Fibroblast of pulmonary artery (primary cell): ENCODE results near the gene CNTFR.

ENCODE experiments used
- DNase-seq: peaks from one replicate; pipeline ENCODE4 v3.0.0-alpha.2; 2010; ENCODE audit warnings: low read depth
- H3K4me3 ChIP-seq: replicated peaks from 2 replicates; pipeline ENCODE4 v1.5.1; 2011; ENCODE audit warnings: low read depth, mild to moderate bottlenecking, control low read depth, low read length, moderate library complexity
- TF ChIP-seq, protein P1 (sequence below): IDR thresholded peaks from 2 replicates; pipeline ENCODE4 v1.5.1; 2011; ENCODE audit warnings: mild to moderate bottlenecking, control low read depth, low read length, inconsistent platforms; ENCODE audit errors: missing control alignments

Gene CNTFR

DNA sequence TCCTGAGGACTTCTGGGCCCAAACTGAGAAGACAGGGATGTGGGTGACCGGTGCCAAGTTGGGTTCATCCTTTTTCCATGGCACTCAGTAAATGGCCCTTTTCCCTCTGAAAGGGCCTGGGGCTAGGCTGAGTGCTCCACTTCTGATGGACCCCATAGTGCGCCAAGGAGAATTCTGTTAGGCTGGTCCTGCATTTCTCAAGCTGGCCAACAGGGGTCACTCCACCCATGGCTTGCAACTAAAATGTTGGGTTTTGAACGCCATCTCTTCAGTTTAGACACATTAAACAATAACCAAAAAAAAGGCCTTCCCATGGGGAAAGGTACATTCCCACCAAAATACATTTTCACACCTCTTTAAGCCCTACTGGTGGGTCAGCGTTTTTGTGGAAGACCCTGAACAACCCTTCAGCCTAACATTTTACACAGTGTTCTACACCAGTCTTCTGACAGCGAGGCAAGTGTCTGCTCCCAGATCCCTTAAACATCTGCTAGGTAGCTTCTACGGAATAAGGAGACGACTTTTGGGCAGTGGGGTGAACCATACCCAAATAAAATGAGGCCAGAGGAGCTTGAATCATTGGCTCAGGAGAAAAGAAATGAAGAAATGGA, 27.3 kb downstream of the CNTFR start:
- H3K4me3 ChIP-seq: no peak overlapping the region
- TF ChIP-seq, protein P1, sequence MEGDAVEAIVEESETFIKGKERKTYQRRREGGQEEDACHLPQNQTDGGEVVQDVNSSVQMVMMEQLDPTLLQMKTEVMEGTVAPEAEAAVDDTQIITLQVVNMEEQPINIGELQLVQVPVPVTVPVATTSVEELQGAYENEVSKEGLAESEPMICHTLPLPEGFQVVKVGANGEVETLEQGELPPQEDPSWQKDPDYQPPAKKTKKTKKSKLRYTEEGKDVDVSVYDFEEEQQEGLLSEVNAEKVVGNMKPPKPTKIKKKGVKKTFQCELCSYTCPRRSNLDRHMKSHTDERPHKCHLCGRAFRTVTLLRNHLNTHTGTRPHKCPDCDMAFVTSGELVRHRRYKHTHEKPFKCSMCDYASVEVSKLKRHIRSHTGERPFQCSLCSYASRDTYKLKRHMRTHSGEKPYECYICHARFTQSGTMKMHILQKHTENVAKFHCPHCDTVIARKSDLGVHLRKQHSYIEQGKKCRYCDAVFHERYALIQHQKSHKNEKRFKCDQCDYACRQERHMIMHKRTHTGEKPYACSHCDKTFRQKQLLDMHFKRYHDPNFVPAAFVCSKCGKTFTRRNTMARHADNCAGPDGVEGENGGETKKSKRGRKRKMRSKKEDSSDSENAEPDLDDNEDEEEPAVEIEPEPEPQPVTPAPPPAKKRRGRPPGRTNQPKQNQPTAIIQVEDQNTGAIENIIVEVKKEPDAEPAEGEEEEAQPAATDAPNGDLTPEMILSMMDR: peak; percentile 55
- no peak for DNase-seq

DNA sequence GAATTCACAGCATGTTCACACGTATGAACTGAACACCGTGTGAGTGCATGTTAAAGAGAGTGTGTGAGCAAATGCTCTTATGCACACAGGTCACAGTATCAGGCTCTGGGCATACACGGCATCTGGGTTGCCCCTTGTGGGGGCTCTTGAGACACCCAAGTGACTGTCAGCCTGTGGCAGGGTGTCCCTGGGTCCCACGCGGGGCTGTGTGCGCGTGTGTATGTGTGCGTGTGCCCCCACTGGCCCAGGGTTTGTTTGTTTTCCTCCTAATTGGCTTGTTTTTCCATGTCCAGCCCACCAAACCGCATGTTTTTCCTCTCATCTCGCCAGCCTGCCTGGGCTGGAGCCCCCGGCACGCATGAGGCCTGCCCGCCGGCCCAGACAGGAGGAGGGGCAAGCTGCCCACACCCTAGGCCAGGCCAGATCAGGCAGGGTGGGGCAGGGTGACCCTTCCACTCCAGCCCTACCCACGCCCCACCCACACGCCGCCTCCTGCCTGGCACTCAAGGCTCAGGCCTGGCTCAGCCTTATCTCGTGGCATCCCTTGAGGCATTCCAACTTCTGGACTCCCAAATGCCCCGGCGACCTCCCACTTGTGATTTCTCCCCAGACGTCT, 28.8 kb downstream of the CNTFR start:
- no peak for DNase-seq
- TF ChIP-seq, protein P1: no peak
- H3K4me3 ChIP-seq: no peak overlapping the region

DNA sequence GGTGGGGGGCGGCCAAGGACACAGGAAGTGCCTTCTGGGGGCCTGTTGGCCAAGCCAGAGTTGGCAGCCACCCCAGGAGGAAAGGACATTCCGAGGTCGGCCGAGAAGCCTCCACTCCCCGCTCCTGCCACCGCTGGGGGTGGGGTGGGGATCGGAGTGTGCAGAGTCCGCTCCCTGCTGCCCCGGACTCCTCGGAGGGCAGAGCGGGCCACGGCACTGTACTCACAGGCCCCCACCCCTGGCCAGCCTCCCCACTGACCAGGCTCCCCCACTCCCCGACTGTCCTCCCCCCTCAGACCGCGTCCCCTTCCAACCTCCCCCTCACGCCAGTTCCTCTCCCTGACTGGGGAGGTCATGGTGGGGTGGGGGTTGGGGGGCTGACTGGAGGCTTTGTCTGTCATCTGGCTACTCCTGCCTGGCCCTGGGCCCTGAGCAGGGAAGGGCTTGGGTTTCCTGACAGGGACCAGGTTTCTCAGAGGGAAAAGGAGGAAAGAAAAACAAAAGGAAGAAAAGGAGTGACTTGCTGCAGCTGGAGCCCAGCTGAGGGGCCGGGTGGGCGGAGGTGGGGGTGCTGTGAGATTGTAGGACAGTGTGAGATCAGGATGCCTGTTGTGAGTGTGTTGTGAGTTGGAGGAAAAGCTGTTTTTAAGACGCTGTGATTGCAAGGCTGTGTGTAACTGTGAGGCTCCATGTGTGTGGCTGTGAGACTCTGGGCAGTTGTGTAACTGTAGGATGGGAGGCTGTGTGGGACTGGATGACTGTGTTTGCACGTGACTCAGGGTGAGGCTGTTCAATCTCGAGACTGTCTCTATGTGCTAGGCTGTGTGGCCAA, 29.7 kb downstream of the CNTFR start:
- DNase-seq: peak; percentile 84
- TF ChIP-seq, protein P1: no peak
- peak overlapping the region; percentile 4 for H3K4me3 ChIP-seq

DNA sequence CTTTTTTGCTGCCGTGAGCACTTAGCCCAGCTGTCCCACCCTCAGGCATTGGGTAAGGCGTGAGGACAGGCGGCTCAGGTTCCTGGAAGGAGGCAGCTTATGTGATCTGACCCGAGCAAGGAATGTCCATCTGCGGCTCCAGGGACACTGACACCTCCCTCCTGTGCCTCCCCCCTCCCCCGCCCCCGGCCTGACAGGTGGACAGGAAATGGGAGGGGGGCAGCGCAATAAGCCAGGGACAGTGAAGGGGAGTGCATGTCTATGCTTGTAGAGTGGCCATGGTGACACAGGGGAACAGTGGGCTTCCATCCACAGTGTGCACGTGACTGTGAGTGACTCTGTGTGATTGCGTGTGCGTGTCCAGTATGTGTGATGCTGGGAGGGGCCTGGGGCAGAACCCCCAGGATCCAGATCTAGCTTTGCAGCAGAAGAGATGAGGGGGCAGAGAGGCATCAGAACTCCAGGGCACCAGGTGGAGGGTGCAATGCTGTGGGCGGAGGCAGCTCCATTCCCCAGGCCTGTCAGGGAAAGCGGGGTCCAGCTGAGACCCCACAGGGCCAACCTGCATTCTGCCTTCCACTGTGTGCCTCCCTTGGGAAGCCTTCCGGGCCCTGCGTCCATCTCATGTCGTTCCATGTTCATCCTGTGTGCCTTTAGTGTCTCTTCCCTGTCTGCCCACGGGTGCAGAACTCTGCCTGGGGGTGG, 30.5 kb downstream of the CNTFR start:
- DNase-seq: no peak
- TF ChIP-seq, protein P1: no peak
- no peak overlapping the region for H3K4me3 ChIP-seq

DNA sequence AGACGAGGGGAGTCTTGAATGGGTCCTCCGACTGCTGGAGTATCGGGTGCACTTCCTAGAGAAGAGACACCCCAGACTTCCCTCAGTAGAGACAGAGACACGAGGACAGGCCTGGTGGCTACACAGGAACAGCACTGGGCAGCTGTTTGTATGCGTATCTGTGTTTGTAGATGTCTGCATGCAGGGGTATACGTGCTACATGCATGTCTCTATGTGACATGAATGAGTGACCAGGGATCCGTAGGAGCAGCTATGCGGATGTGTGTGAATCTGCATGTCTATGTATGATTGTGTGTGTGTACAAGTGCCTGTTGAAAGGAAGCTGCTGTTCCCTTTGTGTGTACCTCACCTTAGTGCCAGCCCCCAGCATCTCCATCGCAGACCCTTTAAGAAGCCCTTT, 31.2 kb downstream of the CNTFR start:
- TF ChIP-seq, protein P1: no peak
- DNase-seq: no peak
- H3K4me3 ChIP-seq: no peak overlapping the region

DNA sequence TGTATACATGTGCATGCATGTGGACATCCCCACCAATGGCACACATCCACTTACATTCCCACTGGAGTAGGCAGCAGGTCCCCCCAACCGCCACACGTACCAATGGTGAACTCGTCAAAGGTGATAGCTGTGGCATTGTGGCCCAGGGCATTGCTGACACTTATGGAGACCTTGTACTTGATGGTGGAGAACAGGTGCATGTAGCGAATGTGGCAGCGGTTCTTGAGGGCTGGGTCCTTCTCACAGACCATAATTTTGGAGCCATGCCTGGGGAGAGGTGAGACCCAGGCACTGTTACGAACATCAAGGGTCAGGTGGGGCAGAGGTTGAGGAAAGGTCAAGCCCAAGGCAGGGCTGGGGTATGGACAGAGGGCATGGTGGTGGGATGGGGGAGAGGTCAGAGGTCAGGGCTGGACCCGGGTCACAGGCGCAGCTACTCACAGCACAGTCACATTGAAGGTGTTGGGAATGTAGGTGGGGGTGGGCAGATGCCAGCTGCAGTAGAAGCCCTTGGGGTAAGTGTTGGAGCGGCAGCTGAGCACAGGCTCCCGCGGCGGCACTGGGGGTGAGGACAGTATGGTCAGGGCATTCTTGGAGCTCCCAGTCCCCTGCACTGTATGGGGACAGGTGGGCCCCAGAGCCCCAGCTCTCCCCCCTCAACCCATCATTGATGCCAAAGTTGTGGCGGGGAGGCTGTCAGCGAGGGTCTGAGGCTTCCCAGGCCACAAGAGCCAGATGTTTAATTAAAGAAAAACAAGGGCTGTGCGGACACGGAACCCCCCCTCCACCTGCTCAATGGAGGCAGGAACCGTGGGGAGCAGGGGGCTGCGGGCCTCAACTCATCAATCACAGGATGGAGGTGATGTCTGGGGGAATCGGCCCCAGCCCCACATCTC, 31.9 kb downstream of the CNTFR start:
- DNase-seq: no peak
- H3K4me3 ChIP-seq: no peak overlapping the region
- TF ChIP-seq, protein P1: no peak
